Left ventricle myocardium superior (tissue), 1 donor: ENCODE data around the gene CPED1. TPM values are rescaled to one million over a fixed set of nuclear protein-coding genes. Genes with fewer than 3 reads are reported as not detected.

Experiments
- ATAC-seq: fragments of 200-7000 bp; cut with Tn5 transposase; one replicate; pipeline ENCODE4 v1.9.1; 2020; ENCODE audit warnings: mild to moderate bottlenecking, moderate library complexity
- DNase-seq: peaks from one replicate; pipeline ENCODE4 v3.0.0-alpha.2; 2020
- intact Hi-C: fragments of 100-400 bp; cut with micrococcal nuclease; formaldehyde crosslinking; loops from one replicate; pipeline ENCODE4 v1.11.0; 2022
- total RNA-seq: library from RNA; stranded (reverse); fragmentation: NEBNext Ultra II Directional; extraction: Animal tissue kit (Norgen Biotek cat#: 25700); gene quantifications from one replicate; pipeline ENCODE4 v1.2.1, GENCODE V29; 2021
- donor health status: DM: no; HTN: yes; CAD: no; lungs with severe emphysema.

CPED1 gene
- total RNA-seq, 1 donor from 2014 or later, result 32.8 TPM

DNA sequence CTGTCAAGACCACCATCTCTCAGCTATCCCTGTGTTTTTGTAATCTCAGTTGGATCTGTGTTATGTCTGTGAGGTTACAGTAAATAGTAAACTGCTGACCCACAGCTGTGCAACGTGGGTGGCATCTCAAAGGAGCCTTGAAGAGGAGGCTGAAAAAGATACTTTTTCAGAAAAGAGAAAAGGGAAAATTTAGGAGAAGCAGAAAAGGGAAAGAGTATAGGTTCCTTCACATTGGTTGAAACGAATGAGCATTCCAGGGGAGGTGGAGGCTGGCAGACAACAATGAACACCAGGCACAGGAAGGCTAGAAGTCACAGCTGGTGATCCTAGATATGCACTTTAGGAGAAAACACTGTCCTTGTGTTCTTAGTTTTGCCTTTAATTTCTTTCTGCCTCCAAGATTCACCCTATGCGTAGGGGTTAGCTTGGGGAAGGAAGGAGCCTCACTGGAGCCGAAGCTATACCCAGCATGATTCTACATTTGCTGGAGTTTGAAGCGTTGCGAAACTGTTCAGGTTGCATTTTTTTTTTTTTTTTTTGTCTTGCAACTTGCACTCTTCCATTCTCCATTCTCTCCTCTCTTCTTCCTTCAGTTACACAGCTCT lies 18.3 kb downstream of the CPED1 start:
- intact Hi-C loops, result no loop called here
- peak; percentile 10 for ATAC-seq
- DNase-seq, result no peak

DNA sequence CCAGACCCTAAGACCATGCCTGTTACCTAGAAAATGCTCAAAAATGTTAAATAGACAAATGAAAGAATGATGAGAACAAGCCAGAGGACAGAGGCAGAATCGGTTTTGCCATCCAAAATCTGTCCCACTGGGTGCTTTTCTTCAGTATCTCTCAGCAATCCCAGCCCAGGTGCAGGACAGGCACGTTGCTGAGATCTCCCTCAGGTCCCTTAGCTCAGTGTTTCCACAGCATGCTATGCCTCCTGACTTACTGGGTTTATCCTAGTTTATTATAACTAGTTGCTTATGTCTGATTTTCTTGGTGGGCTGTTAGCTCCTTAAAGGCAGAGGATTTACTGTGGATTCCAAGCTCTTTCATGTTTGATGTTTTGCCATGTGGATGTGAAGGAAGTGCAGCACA lies 20.3 kb downstream of the CPED1 start:
- no peak for DNase-seq
- ATAC-seq, result no peak
- intact Hi-C loops, result no loop called here

DNA sequence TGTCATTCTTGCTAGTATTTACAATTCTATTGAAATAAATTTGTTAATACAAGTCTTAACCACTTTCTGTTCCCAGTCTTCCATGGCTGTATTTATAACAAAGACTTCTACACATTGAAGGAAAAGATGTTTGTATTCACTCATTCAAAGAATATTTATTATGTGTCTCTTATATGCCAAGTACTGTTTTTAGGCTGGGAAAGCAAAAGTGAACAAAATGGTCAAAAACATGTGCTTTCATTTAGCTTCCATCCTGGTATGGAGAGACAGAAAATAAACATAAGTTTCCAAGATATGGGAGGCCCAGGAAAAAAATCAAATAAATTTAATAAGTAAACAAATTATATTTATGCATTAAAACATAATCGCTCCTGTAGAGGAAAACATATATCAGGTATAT lies 22.9 kb downstream of the CPED1 start:
- intact Hi-C loops, result no loop called here
- ATAC-seq, result no peak
- no peak for DNase-seq

DNA sequence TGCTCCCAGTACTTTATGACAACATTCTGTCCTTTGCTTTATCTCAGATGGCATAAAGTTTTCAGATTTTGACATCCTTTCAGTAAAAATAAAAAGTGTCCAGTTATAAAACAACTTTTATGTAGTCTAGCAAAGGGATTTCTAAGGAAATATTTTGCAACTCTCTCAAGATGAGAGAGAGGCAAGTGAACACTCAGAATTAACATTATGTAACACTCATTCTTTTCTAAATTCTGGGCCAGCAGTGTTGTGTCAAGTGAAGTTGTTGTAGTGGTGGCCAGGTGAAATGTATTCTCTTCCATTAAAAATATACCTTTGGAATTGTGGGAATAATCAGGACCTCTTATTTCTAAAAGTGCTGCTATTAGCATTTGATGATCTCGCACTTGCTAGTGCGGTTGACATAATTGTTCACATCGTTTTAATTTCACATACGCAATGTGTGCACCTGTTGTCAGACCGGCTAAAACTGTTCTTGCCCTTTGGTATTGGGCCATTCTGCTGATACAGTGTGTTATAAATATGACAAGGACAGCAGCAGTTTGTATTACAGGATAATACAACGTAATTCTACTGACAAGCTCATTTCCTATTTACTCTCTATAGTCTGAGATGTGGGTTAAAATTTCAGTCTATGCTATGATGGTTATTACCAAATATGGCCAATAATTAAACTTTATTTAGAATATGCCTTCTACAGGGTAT lies 23.8 kb downstream of the CPED1 start:
- intact Hi-C loops, result no loop called here
- peak; percentile 65 for ATAC-seq
- no peak for DNase-seq

DNA sequence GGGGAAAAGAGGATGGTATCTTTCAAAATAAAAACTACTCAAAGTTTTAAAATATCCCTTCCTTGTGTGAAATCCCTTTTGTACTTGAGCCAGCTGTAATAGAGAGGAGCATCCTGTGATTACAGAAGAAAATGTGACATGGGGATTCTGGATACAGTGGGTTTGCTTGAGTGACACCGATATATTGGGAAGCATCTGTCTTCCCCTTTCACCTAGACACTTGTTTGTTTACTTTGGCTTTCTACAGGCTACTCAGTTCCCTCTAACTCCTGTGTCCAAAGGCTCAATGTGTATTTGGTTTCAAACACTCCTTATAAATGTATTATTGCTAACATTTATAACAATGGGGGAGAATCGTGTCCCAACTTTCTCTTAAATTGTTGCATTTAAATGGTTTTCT lies 24.4 kb downstream of the CPED1 start:
- ATAC-seq, result peak; percentile 33
- intact Hi-C loops, result no loop called here
- no peak for DNase-seq

DNA sequence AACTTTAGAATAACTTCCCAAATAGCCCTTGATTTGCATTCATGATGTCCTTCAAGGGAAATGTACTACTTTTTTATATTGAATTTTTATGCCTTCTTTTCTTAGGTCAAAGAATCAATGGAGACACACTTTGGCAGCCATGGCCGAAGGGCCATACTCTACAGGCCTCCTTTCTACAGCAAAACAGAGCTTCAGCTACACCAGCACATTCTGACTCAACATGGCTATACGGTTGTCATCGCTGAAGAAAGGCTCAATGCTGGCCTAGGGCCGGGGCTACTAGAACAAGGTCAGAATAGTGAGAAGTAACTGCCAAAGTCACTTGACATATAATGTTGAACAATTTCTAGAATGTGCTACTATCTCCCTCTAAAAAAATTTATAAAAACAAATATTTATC lies 27.0 kb downstream of the CPED1 start:
- intact Hi-C loops, result no loop called here
- DNase-seq (no peak), ATAC-seq (no peak)

DNA sequence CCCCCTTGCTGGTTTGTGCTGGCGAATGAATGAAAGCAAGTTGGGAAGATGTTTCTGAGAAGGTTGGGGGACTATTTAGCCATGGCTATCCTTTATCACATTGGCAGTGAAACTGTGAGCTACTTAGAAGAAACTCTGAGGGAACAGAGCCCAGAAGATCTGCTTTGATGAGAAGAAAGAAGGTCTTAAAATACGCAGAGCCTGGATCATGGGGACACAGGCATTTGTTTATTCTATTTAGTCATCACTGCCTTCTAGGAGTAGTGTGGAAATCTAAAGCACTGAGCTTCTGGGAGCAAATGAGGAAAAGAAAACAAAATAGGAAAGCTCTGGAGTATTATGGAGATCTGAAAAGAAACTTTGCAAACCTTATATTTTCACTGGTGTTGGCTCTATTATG lies 28.5 kb downstream of the CPED1 start:
- peak; percentile 60 for ATAC-seq
- DNase-seq, result no peak
- intact Hi-C loops, result no loop called here

DNA sequence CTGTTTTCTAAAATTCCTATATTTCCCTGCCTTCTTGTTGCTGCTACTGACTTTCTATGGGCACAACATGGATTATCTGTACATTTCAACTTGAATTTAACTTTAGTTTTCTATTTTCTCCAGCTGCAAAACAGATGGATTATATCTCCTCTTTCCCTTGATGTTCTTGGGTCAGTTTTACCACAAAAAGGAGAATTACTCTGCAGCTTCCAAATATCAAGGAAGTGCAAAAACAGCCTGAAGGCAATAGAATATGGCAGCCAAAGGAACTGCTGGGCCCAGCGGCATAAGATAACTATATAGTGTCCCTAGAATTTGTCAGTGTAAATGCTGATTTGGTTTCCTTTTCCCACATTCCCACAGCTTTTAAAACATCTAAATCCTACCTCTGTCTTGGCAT lies 29.1 kb downstream of the CPED1 start:
- intact Hi-C loops, result no loop called here
- no peak for DNase-seq
- ATAC-seq, result peak; percentile 17

DNA sequence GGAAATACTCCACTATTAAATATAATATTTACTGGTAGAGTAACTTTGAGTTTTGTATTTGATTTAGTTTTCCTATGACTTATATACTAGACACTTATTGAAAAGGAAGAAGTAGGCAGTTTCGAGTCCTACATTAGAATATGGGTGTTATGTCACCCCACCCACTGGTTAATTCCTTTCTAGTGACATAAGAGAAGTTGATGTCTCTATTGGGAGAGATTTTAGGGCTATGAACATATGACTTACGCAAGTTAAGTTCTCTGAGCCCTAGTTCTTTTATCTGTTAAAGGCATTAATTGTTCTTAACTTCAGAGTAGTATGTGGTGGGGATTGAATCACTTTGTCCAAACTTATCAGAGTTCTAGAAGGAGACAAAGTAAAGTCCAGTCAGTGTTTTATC lies 30.5 kb downstream of the CPED1 start:
- intact Hi-C loops, result no loop called here
- DNase-seq (no peak), ATAC-seq (peak; percentile 73)

DNA sequence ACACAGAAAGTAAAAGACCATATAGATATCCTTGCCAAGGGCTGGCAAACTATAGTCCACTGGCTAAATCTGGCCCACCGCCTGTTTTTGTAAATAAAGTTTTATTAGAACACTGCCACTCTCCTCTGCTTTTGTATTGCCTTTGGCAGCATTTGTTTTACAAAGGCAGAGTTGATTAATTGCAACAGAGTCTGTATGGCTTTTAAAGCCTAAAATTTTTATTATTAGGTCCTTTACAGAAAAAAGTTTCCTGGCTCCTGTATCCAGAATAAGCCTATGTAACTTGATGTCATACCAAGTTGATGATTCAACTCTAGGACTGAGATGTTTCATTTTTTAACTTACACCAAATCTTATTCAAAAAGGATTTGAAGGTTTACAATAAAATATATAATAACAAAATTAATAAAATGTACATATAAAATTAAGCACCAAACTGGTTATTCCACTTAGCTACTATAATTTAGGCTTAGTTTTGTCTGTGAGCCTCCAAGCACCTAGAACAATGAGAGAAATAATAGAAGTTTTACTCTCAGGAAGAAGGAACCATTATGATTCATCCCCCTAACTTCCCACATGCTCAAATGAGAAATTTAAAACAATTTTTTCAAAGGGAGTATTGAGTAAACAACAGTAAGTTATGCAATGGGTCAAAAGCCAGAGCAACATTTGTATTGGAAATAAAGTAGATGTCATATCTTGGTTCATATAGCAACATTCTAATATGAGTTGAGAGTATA lies 31.9 kb downstream of the CPED1 start:
- intact Hi-C loops, result no loop called here
- ATAC-seq (no peak), DNase-seq (no peak)

DNA sequence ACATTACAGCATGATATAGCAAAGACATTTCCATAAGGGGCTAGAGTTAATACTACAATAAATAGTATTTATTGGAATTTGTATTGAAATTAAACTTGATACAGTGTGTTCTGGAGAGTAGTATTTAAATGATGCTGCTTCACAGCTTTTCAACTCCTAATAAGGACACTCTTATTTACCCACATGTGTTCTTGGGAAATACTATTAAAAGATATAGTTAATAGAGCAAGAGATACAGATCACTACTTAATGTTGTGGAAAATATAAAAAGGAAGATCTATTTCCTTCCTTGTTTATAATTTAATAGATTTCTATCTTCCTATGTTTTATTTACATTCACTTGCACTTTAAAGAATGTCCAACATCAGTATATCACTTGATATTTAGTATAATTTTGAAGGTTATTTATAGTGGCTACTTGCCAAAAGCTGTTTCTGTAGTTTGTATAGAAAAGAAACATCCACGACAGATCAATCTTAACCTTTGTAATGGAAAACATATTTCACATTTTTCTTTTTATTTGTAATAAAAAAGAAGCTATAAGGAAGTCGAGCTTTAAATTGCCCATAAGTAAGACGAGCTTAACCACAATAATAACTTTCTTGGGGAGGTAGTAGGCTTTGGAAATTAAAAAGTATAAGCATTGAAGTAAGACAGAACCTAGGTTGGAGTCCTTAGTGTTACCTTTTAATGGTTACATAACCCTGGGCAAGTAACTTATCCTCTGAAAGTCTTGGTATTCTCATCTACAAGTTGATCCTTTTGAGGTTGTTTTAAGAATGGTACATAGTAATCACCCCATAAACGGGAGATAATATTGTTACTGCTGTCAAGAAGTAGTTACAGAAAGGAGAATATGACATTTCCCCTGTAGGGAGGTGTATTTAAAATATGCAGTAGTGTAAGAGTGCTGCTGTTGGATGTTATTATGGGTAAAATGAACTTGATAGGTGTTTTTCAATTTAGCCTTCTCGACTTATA lies 32.8 kb downstream of the CPED1 start:
- DNase-seq (no peak), ATAC-seq (no peak)
- intact Hi-C loops, result no loop called here

DNA sequence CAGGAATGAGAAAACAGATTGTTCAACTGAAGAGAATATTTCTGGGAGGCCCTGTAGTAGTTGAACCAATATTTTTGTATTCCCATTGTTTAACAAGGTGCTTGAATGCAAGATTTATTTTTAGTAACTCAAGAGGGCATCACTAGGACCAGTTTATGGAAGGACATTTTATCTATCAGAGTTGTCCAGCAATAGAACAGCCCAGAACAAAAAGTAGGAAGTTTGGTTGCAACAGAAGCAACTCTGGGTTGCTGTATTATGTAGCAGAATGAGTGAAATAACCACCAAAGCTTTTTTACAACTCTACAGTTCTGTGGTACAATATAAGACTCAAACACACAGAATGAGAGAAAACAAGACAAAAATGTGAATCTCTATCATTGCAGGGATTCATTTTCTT lies 34.7 kb downstream of the CPED1 start:
- intact Hi-C loops, result no loop called here
- peak; percentile 53 for ATAC-seq
- no peak for DNase-seq

DNA sequence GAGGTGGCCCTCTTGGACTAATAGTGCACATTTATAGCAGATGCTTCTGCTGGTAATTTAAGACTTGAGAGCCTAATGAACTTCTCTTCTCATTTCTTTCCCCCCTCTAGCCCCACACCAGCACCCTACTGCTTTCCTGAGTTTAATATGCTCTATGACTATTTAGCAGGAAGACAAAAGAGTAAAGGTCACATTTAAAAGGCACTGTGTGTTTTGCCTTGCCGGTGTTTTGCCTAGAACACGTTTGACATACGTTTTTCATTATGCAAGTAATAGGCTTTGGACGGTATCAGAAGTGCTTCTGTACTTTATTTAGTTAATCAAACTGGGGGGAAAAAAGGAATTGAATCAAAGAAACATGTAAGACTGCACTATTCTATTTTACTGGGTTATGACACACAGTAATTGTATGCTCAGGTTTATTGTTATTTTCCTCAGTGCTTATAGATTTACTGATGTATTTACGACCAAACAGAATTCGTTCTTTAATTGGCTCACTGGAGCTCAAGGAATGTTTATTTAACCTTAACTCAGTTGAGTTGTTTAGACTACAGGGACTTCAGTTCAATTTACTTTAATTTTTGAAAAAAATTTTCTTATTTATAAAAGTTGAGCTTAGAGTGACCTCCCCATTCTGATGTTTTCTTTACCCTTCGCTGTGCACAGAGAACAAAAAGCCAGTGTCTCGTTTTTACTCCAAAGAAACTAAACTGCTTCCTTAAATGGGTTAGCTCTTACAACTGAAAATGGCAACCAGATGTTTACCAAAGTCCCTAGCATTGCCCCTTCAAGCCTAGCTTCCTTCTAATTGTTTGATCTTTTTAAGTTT lies 35.4 kb downstream of the CPED1 start:
- intact Hi-C loops, result no loop called here
- peak; percentile 17 for ATAC-seq
- DNase-seq, result no peak

DNA sequence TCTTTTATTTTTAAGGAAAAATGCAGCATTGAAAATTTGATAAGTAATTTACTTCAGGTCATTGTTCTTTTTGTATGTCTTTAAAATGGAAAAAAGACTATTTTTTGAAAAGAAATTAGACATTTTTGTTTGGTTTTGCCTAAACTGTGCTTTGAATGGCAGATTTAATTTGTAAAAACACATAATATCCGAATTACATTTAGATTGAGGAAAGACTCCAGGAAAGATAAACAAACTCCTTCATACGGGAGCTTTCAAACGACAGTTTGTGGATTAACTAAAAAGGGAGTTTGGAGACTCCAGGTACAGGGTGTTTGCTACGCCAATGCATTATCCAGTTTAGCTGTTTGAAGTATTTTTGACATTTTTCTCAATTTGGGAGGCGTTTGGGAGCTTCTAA lies 36.1 kb downstream of the CPED1 start:
- DNase-seq (no peak), ATAC-seq (no peak)
- intact Hi-C loops, result no loop called here

DNA sequence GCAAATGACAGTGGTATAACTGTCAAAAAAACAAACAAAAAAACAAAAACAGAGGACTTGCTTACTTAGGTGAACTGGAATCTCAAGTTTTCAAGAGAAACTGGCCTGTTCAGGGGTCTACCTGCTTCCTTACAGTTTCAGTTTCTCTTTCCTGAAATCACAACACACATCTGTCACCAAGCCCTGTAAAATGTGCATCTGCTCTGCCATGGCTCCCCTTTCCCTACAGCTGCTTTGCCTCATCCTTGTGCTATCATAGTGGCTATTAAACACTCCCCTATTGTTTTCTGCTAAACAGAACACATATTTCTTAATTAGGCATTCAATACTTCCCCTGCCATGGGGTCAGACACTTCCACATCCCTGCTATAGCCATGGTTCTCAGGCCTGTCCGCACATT lies 37.6 kb downstream of the CPED1 start:
- ATAC-seq, result no peak
- no peak for DNase-seq
- intact Hi-C loops, result no loop called here

DNA sequence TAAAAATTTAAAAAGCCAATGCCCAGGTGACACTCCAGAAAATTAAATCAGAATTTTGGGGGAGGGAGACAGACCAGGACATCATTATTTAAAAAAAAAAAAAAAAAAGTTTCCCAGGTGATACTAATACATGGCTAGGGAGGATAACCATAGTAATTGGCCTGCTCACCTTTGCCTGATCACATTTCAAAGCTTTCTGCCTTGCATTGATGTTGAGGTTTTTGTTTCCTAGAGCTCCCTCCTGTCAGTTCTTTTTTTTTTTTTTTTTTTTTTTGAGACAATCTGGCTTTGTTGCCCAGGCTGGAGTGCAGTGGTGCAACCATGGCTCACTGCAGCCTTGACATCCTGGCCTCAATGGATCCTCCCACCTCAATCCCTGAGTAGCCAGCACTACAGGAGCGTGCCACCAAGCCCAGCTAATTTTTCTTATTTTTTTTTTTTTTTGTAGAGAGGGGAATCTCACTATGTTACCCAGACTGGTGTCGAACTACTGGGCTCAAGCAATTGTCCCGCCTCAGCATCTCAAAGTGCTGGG lies 38.1 kb downstream of the CPED1 start:
- no peak for DNase-seq
- intact Hi-C loops, result no loop called here
- no peak for ATAC-seq

DNA sequence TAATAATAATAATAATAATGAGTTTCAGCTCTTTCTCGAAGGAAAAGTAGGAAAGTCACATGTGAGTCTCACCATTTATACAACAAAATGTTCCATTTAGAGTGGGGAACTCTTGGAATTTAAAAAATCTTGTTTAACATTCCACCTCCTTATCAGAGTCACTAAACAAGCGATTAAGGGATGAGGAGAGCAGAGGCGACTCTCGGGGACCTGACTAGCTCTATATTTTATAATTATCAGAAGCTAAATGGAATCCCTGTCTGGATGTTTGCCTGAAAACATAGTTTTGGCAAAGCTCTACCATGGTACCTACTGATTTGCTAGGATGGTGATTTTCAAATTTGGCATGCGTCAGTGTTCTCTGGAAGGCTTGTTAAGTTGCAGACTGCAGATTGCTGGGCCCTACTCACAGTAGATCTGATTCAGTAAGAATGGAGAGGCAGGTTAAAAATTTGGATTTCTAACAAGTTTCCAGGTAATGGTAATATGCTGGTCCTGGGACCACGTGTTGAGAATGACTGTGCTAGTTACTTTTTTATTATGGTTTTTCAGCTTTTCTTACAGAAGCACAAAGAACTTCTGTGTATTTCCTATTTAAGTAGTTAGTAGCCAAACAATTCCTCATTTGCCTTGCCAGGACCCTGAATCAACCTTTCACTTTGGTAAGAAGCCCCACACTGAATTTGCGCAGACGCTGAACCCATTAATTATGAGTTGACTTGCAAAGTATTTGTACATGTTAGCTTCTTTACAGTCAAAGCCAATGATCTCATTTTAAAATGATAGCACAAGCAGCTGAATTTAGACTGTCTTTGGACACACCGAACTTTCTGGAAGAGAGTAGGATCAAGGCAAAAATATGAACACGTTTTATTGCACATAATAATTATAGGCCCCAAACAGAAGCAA lies 39.5 kb downstream of the CPED1 start:
- ATAC-seq (peak; percentile 68), DNase-seq (no peak)
- intact Hi-C loops, result no loop called here
